ES-I3 (cell line): ENCODE measurements around the gene CLSTN2.

Source experiments
- H3K36me3 ChIP-seq: 2 replicates; pipeline ENCODE4 v1.6.1; 2013; ENCODE audit warnings: mild to moderate bottlenecking, low read length, control low read depth, moderate library complexity; ENCODE audit not compliant: insufficient read depth
- H3K4me1 ChIP-seq: 2 replicates; pipeline ENCODE4 v1.6.1; 2013; ENCODE audit warnings: mild to moderate bottlenecking, control low read depth, low read length; ENCODE audit not compliant: insufficient read depth
- H3K9ac ChIP-seq: 2 replicates; pipeline ENCODE4 v1.6.1; 2013; ENCODE audit warnings: low read depth, mild to moderate bottlenecking, low read length, moderate library complexity
- H3K9me3 ChIP-seq: 2 replicates; pipeline ENCODE4 v1.6.1; 2013; ENCODE audit warnings: mild to moderate bottlenecking, low read length, moderate library complexity; ENCODE audit not compliant: control insufficient read depth, insufficient read depth

Gene CLSTN2

GRCh38 chr3:140601881-140602280, 666.9 kb downstream of the CLSTN2 start:
- Histone ChIP-seq H3K4me1 (no peaks in the 10 kb centered on the region), H3K9ac (no peak overlapping the region), H3K9me3 (no peaks in the 10 kb centered on the region), H3K36me3 (no peaks in the 10 kb centered on the region)

GRCh38 chr3:140602781-140603180, 667.8 kb downstream of the CLSTN2 start:
- Histone ChIP-seq H3K9me3 (no peaks in the 10 kb centered on the region), H3K36me3 (no peaks in the 10 kb centered on the region), H3K9ac (no peak overlapping the region), H3K4me1 (no peaks in the 10 kb centered on the region)

GRCh38 chr3:140603766-140604165, 668.8 kb downstream of the CLSTN2 start:
- Histone ChIP-seq H3K9me3 (no peaks in the 10 kb centered on the region), H3K4me1 (no peaks in the 10 kb centered on the region), H3K36me3 (no peaks in the 10 kb centered on the region), H3K9ac (no peak overlapping the region)

- Histone ChIP-seq H3K9ac (no peak overlapping the region), H3K36me3 (no peaks in the 10 kb centered on the region), H3K9me3 (no peaks in the 10 kb centered on the region), H3K4me1 (no peaks in the 10 kb centered on the region)
Measured at GRCh38 chr3:140610544-140610943, 675.6 kb downstream of the CLSTN2 start.

GRCh38 chr3:140614001-140614400, 679.0 kb downstream of the CLSTN2 start:
- Histone ChIP-seq H3K36me3 (no peaks in the 10 kb centered on the region), H3K4me1 (no peaks in the 10 kb centered on the region), H3K9ac (no peak overlapping the region), H3K9me3 (no peaks in the 10 kb centered on the region)

GRCh38 chr3:140617135-140617534, 682.1 kb downstream of the CLSTN2 start:
- Histone ChIP-seq H3K9ac (no peak overlapping the region), H3K9me3 (no peaks in the 10 kb centered on the region), H3K36me3 (no peaks in the 10 kb centered on the region), H3K4me1 (no peaks in the 10 kb centered on the region)

- H3K9ac ChIP-seq = no peak overlapping the region
- no peaks in the 10 kb centered on the region for H3K9me3 ChIP-seq
- H3K4me1 ChIP-seq = no peaks in the 10 kb centered on the region; the same call in 1 of the 2 replicates
- no peaks in the 10 kb centered on the region for H3K36me3 ChIP-seq
Measured at GRCh38 chr3:140626856-140627255, 691.9 kb downstream of the CLSTN2 start.
